HG03378 (cell line): ENCODE measurements around the gene CX3CL1.
A peak's percentile ranks its signal among the peaks of the same experiment; 100 is the strongest.
"Not testable (repeated sequence)": the region's sequence is repeated elsewhere in the genome, so short reads cannot be mapped to it uniquely, and the experiment has no call there.

Source experiments
- ATAC-seq: cut with Tn5 transposase; IDR thresholded peaks from one replicate; pipeline ENCODE4 v1.9.1; 2021; ENCODE audit warnings: mild to moderate bottlenecking, moderate library complexity; ENCODE audit not compliant: unreplicated experiment

Gene CX3CL1

DNA sequence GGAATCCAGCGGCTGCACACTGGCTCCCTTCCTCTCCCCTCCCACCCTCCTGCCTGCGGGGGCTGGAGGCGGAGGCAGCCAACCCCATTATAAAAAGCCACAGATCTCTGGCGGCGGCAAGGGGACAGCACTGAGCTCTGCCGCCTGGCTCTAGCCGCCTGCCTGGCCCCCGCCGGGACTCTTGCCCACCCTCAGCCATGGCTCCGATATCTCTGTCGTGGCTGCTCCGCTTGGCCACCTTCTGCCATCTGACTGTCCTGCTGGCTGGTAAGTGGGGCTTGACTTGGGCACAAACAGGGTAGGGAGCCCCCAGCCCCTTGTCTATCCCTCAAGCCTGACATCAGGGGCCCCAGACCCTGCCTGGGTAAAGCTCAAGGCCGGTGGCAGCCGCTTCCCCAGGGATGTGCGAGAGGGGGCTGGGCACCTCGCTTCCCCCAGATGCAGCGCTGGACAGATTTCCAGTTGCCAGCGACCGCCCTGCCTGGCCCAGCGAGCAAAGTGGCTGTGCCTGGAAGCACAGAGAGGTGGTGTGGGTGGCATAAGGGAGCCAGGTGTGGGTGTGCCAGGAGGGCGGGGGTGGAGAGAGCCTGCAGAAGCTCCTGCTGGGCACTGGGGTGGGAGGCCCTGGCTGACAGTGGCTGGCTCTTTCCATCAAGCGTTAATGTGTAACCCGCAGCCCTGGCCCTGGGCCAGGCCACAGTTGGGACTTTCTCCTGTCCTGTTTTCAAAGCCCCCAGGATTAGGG is at the start of gene CX3CL1:
TSS of gene CX3CL1 (plus strand) at position 119 of the 745 bp plus-strand sequence. CDS start at position 198, 79 bp downstream.
- ATAC-seq = no peak

DNA sequence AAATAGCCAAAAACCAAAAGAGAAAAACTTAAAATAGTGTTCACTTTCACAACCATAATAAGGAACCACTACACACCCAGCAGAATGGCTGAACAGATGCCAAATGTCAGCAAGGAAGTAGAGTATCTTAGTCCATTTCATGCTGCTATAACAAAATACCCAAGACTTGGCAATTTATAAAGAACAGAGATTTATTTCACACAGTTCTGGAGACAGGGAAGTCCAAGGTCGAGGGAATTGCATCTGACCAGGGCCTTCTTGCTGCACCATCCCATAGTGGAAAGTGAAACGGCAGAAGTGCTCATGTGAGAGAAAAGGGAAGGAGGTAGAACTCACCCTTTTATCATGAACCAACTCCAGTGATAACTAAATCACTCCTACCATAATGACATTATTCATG is 47.5 kb upstream of the CX3CL1 start:
- no peak for ATAC-seq

DNA sequence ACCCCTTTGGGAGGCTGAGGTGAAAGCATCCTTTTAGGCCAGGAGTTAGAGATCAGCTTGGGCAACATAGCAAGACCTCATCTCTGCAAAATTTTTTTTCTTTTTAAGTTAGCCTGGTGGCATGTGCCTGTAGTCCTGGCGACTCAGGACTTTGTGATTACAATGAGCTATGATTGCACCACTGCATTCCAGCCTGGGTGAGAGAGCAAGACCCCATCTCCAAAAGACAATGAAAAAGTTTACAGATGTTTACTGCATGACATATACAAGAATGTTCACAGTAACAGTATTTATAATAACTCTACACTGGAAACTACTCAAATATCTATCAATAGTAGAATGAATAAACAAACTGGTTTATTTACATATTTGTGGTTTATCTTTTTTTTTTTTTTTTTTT is 46.8 kb upstream of the CX3CL1 start:
- no peak for ATAC-seq

DNA sequence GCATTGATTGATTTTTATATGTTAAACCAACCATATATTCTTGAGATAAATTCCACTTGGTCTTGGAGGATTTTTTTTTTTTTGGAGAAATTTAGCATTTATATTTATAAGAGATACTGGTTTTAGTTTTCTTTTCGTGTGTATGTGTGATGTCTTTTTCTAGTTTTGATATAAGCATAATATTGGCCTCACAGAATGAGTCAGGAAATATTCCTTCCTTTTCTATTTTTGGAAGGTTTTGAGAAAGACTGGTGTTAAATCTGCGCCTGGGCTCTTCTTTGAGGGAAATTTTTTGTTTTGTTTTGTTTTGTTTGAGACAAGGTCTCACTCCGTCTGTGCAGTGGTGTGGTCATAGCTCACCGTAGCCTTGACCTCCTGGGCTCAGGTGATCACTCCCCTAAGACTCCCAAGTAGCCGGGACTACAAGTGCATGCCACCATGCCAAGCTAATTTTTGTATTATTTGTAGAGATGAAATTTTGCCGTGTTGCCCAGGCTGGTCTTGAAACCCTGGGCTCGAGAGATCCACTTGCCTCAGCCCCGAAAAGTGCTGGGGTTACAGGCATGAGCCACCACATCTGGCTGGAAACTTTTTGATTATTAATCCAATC is 42.5 kb upstream of the CX3CL1 start:
- no peak for ATAC-seq

DNA sequence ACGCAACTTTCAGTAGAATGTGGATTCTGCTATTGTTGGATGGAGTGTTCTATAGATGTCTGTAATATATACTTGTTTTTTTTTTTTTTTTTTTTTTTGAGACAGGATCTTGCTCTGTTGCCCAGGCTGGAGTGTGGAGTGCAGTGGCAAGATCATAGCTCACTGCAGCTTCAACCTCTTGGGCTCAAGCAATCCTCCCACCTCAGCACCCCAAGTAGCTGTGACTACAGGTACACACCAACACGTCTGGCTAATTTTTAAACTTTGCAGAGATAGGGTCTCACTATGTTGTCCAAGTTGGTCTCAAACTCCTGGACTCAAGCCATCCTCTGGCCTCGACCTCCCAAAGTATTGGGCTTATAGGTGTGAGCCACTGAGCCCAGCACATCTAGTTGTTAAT is 40.9 kb upstream of the CX3CL1 start:
- ATAC-seq = no peak

DNA sequence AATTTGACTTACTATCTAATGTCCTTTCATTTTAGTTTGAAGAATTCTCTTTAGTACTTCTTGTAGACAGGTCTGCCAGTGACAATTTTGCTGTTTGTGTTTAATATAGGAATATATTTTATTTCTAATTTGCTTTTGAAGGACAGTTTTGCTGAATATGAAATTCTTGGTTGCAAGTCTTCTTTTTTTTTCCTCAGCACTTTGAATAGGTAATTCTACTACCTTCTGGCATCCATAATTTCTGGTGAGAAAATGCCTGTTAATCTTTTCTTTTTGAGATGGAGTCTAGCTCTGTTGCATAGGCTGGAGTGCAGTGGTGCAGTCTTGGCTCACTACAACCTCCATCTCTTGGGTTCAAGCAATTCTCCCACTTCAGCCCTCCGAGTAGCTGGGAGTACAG is 38.9 kb upstream of the CX3CL1 start:
- no peak for ATAC-seq

DNA sequence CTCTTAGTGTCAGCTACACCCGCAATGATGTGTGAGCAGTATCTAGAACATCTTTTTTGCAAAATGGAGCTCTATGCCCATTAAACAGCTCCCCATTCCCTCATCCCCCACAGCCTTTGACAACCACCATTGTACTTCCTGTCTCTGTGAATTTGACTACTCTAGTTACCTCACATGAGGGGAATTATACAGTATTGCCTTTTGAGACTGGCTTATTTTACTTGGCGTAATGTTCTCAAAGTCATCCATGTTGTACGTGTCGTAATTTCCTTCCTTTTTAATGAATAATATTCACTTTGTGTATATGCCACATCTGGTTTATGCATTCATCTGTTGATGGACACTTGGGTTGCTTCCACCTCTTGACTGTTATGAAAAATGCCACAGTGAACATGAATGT is 36.9 kb upstream of the CX3CL1 start:
- ATAC-seq = no peak

DNA sequence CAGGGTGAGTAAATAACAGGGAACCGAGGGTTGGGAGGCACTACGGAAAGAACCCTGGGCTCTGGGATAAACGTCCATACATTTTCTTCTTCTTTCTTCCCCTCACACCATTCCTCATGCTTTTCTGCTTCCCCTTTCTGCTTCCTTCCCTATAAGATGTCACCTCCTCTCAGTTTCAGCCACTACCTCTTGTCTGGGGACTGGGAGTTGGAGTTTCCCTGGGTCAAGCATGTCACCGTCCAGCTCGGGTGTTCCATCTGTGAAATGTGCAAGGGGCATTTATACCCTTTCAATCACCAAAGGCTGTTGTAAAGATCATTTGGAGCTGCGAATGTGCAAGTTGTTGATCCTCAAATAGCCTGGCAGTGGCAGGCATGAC is 31.2 kb upstream of the CX3CL1 start:
- ATAC-seq = no peak

DNA sequence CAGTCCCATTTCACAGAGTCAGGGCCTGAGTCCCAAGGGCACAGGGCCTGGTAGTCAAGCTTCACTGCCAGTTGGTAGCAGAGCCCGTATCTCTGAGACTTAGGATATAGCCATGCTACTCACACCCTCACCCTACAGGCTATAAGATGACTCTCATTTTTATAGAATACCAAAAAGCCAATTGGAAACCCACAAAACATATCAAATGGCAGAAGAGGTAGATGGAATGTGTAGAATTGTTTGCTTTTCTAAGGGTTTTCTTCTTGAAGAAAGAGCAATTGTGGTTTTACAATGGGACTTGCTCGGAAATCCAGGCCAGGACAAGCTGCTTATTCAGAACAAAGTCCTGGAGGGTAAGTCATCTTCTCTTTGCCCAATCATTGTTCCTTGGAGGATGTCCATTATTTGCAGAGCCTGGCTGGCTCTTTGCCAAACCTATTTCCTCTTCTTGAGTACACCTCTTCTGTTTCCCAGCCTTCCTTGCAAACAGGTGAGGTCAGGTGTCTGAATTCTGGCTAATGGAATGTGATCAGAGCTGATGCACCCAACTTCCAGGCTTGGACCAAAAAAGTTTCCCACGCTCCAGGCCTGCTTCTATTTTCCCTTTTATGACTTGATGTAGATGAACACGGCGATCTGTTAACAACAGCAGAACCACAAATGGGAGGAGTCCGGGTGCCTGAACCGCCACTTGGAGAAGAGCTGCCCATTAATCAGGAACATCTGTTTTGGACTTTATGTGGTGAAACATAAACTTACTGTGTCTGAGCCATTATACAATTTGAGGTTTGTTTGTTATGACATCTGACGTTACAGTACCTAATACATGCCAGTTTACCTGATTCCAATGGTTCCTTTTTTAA is 30.6 kb upstream of the CX3CL1 start:
- no peak for ATAC-seq

DNA sequence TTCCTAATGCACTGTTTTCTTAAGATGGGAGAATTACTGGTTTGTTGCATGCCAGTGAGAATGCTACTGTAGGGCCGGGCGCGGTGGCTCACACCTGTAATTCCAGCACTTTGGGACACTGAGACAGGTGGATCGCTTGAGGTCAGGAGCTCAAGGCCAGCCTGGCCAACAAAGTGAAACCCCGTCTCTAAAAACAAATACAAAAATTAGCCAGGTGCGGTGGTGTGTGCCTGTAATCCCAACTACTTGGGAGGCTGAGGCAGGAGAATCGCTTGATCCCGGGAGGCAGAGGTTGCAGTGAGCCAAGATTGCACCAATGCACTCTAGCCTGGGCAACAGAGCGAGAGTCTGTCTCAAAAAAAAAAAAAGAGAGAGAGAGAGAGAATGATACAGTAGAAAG is 29.7 kb upstream of the CX3CL1 start:
- not testable (repeated sequence) for ATAC-seq

DNA sequence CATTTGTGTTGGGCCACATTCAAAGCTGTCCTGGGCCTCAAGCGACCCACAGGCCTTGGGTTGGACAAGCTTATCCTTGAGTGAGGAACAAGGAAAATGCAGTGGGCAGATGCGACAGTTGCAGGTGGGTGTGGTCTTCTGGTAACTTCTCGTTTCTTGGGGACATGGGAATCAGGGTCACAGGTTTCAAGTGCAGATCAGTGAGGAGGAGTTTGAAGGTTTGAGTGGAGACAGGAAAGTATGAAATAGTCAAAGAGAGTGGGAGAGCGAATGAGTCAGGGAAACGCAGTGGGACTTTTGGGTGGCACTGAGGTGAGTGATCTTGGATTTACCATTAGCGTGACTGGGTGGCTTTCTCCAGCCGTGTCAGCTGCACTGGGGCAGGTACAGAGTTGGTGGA is 29.1 kb upstream of the CX3CL1 start:
- no peak for ATAC-seq

DNA sequence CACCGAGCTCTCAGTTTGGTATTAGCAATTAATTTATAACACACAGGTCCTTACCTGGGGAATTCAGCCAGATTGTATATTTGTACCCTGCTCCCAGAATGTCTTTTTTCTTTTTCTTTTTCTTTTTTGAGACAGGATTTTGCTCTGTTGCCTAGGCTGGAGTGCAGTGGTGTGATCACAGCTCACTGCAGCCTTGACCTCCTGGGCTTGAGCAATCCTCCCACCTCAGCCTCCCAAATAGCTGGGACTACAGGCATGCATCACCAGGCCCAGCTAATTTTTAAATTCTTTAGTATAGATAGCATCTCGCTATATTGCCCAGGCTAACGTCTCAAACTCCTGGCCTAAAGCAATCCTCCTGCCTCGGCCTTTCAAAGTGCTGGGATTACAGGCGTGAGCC is 28.2 kb upstream of the CX3CL1 start:
- not testable (repeated sequence) for ATAC-seq

DNA sequence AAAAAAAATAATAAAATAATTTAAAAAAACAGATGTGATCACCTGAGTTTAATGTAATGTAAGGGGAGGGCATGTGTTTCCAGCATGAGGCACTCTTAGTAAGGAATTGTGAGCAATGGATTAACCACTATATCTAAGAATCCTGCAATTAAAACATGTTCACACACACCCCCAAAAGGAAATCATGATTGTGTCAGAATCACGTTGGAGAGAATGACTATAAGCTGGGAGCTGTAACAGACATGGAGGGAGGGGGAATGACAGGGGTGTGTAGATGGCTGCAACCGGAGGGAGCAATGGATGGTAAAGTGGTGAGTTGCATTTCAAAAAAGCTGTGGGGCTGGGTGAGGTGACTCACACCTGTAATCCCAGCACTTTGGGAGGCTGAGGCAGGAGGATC is 27.3 kb upstream of the CX3CL1 start:
- ATAC-seq = no peak

DNA sequence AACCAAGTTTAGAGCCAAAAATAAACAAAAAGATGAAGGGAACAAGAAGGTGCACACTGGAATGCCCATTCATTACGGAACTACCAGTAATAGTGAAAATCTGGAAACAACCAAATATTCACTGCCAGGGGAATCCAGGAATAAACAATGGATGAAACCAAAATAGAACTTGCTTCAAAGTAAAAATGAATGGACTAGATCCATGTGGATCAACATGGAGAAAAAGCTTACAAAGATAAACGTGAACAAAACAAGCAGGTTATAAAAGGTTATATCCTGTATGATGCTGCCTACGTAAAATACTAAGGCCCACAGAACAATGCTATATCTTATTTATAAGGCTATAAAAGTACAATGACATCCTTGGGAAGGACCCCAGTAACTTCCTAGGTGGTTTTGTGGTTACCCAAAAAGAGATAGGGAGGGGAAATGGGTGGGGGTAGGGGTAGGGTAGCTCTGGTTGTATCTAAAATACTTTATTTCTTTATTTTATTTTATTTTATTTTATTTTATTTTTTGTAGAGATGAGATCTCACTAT is 26.6 kb upstream of the CX3CL1 start:
- ATAC-seq = no peak

DNA sequence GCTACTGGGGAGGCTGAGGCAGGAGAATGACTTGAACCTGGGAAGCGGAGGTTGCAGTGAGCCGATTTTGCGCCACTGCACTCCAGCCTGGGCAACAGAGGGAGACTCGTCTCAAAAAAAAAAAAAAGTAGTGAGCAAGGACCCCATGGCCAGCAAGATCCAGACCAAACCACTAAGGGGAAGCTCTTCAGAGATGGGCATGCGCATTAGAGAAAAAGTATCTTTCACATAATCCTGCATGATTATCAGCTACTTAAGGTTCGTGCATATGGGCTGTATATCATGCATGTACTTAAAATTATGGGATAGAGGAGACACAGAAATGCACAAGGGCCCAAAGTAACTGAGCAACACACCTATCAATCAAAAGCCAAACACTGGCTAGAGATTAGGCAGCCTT is 24.4 kb upstream of the CX3CL1 start:
- ATAC-seq = no peak

DNA sequence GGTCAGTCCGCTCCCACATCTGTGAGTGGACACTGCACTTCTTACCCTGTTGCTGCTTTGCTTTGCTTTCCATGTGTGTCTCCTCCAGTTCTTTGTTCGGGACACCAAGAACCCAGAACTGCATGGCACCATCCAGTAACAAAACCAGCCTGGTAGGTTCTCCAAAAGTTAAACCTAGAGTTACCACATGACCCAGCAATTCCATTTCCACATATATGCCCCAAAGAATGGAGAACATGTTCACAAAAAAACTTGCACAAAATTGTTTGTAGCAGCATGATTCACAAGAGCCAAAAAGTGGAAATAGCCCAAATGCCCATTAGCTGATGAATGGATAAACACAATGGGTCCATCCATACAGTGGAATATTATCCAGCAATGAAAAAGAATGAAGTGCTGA is 24.0 kb upstream of the CX3CL1 start:
- no peak for ATAC-seq

DNA sequence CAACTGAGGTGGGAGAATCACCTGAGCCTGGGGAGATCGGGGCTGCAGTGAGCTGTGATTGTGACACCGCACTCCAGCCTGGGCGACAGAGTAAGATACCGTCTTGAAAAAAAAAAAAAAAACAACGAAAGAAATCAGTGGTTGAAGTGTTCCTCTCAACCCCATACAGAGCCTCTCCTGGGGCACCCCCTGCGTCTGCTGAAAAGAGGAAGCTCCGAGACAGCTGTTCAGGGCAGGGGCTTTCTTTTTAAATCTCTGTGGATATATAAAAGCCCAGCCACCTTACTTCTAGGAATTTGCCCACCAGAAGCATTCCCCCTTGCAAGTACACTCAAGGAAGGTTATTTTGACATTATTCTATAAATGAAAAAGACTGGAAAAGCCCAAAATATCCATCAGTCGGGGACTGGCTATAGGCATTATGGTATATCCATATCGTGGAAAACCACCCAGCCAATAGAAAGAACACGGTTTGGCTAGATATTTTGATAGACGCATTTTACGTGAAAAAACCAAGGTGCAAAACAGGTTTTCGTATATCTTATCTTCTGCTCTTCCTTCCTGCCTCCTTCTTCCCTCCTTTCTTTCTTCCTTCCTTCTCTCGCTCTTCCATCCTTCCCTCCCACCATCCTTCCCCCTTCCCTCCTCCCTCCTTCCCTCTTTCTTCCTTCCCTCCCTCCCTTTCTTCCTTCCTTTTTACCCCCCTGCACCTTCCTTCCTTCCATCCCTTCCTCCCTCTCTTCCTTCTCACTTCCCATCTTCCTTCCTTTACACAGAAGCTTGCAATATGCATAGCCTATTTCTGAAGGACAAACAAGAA is 22.9 kb upstream of the CX3CL1 start:
- ATAC-seq = peak; percentile 96

DNA sequence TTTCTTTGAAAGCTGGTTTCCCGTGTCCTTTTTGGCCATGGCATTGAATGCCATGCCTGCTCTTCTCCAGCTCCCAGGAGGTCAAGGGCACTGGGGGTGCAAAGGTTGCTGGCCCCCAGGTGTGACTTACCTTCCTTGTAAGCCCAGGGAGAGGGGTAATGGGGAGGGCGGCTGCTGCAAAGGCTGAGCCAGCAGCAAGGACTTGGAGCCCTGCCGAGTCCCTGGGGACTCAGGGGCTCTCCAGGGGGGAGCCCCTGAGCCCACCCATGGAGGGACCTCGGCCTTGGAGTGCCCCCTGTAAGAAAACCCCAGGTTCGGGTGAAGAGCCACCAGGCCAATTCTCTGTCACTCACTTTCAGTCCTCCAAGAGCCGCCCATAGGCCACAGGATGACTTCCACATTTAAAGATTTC is 19.6 kb upstream of the CX3CL1 start:
- ATAC-seq = no peak

DNA sequence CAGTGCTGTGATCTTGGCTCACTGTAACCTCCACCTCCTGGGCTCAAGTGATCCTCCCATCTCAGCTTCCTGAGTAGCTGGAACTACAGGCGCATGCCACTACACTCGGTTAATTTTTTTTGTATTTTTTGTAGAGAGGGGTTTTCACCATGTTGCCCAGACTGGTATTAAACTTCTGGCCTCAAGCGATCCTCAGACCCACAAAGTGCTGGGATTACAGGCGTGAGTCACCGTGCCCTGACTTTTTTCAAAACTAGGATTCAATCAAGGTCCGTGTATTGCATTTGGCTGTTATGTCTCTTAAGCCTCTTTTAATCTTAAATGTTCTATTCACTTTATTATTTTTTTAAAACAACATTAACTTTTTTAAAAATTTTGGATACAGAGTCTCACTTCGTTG is 18.0 kb upstream of the CX3CL1 start:
- ATAC-seq = no peak

DNA sequence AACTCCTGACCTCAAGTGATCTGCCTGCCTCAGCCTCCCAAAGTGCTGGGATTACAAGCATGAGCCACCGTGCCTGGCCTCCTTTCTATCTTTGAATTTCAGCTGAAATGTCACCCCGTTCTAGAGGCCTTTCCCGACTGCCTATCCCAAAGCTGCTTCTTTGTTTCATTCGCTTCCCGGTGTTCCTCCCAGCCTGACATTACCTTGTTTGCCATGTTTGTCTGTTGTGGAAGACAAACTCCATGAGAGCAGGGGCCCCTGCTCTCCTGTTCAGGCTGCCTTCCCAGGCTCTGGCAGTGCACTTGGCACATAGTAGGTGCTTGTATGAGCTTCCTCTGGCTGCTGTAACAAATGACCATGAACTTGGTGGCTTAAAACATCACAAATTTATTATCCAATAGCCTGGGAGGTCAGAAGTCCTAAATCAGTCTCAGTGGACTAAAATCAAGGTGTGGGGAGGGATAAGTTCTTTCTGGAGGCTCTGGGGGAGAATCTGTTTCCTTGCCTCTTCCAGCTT is 16.3 kb upstream of the CX3CL1 start:
- ATAC-seq = no peak

DNA sequence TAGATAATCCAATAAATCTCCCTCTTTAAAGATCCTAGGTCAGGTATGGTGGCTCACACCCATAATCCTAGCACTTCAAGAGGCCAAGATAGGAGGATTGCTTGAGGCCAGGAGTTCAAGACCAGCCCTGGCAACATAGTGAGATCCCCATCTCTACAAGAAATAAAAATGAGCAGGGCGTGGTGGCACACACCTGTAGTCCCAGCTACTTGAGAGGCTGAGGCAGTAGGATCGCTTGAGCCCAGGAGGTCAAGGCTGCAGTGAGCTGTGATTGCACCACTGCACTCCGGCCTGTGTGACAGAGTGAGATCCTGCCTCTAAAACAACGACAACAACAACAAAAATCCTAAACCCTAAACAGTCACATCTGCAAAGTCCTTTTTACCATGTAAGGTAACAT is 15.7 kb upstream of the CX3CL1 start:
- ATAC-seq = no peak
